ENCODE results near the gene CNTNAP4. TPM values are rescaled to one million over a fixed set of nuclear protein-coding genes. Genes with fewer than 3 reads are reported as not detected.

The CNTNAP4 gene
- total RNA-seq, 1 donor from 2014 or later: 1.2 TPM

DNA sequence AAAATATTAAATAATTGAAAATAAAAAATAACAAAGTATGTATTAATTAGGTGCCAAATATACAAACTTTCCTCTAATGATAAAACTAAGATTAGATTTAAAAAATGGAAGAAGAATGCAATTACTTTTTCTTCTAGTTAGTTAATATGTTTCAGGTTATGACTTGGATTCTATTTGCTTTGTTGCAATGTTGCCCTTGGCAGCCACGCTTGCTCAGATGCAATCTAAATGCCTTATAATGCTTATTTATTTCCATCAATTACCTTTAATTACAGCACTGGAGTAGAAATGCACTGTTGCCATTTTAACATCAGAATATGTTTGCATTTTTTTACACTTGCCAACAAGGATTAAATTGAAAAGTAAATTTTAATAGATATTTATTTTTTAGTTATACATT, 263.9 kb downstream of the CNTNAP4 start:
- TF ChIP-seq, protein P1, sequence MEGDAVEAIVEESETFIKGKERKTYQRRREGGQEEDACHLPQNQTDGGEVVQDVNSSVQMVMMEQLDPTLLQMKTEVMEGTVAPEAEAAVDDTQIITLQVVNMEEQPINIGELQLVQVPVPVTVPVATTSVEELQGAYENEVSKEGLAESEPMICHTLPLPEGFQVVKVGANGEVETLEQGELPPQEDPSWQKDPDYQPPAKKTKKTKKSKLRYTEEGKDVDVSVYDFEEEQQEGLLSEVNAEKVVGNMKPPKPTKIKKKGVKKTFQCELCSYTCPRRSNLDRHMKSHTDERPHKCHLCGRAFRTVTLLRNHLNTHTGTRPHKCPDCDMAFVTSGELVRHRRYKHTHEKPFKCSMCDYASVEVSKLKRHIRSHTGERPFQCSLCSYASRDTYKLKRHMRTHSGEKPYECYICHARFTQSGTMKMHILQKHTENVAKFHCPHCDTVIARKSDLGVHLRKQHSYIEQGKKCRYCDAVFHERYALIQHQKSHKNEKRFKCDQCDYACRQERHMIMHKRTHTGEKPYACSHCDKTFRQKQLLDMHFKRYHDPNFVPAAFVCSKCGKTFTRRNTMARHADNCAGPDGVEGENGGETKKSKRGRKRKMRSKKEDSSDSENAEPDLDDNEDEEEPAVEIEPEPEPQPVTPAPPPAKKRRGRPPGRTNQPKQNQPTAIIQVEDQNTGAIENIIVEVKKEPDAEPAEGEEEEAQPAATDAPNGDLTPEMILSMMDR (IDR thresholded peaks at IDR 0.05; ENCODE audit: partially characterized antibody, unreplicated experiment): no peak
- Mint-ChIP-seq H3K4me1 (ENCODE audit: low read depth, unreplicated experiment) (no peaks in the 10 kb centered on the region), H3K27me3 (ENCODE audit: unreplicated experiment) (peaks cover 2% of the 10 kb centered on the region), H3K9me3 (ENCODE audit: unreplicated experiment) (peaks cover 1% of the 10 kb centered on the region), H3K36me3 (ENCODE audit: unreplicated experiment) (no peaks in the 10 kb centered on the region), H3K27ac (ENCODE audit: unreplicated experiment) (no peak overlapping the region), H3K4me3 (ENCODE audit: unreplicated experiment) (no peak overlapping the region)
- no peak for DNase-seq

DNA sequence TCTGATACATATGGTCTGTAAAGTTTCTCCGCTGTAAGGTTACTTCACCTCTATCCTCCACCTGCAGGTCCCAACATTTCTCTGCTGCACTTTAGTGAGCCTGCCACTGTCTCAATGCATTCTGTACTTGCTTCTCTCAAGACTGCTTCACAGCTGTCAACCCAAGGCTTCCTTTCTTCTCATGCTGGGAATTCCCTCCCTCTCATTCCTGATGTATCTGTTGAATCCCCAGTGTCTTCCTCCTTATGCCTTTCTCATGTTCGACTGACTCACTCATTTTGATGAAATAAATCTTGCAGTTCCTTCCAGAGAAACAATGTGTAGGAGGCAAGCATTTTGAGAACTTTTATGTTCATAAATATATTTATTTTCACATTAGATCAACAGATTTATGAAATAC, 288.3 kb downstream of the CNTNAP4 start:
- H3K4me3 Mint-ChIP-seq (ENCODE audit: unreplicated experiment): no peak overlapping the region
- no peak for DNase-seq
- H3K27ac Mint-ChIP-seq (ENCODE audit: unreplicated experiment): no peak overlapping the region
- no peaks in the 10 kb centered on the region for H3K36me3 Mint-ChIP-seq (ENCODE audit: unreplicated experiment)
- no peaks in the 10 kb centered on the region for H3K27me3 Mint-ChIP-seq (ENCODE audit: unreplicated experiment)
- H3K4me1 Mint-ChIP-seq (ENCODE audit: low read depth, unreplicated experiment): peaks cover 3% of the 10 kb centered on the region
- no peaks in the 10 kb centered on the region for H3K9me3 Mint-ChIP-seq (ENCODE audit: unreplicated experiment)
- TF ChIP-seq, protein P1 (IDR thresholded peaks at IDR 0.05; ENCODE audit: partially characterized antibody, unreplicated experiment): no peak

DNA sequence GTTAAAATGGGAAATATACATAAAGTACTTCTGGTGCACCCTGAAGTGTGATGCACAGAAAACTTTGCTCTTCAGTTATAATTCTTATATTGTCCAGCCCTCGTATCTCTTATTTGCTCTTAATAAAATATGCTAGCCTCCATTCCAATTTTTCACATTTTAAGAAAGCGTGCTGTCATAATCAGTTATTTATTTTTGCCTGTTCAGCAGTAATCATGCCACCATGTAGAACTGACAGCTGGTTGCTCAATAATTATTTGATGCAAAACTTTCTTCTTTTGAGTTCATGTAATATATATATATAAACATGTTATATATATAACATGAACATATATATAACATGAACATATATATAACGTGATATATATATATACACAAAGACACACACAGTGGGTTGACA, 294.6 kb downstream of the CNTNAP4 start:
- Mint-ChIP-seq H3K36me3 (ENCODE audit: unreplicated experiment) (no peaks in the 10 kb centered on the region), H3K9me3 (ENCODE audit: unreplicated experiment) (no peaks in the 10 kb centered on the region), H3K4me3 (ENCODE audit: unreplicated experiment) (no peak overlapping the region), H3K27me3 (ENCODE audit: unreplicated experiment) (no peaks in the 10 kb centered on the region), H3K27ac (ENCODE audit: unreplicated experiment) (no peak overlapping the region), H3K4me1 (ENCODE audit: low read depth, unreplicated experiment) (no peaks in the 10 kb centered on the region)
- TF ChIP-seq, protein P1 (IDR thresholded peaks at IDR 0.05; ENCODE audit: partially characterized antibody, unreplicated experiment): no peak
- no peak for DNase-seq

DNA sequence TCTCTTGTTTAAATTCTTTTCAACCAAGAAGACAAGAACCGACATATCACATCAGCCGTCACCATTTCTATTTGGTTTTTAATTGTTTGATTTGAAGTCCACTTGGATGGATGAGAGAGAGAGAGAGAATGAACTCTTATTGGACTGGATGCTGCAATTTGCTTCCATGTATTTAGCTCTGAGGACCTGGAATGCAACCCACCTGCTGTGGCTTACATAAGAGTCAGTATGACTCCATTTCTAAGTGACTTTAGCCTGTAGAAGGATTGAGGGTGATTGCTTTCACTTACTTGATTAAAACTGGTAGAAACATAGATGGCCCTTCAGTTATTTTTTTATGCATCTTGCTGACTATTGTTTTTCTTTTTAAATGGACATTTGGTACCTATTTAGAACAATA, 296.1 kb downstream of the CNTNAP4 start:
- Mint-ChIP-seq H3K27ac (ENCODE audit: unreplicated experiment) (no peak overlapping the region), H3K4me3 (ENCODE audit: unreplicated experiment) (no peak overlapping the region), H3K36me3 (ENCODE audit: unreplicated experiment) (no peaks in the 10 kb centered on the region), H3K27me3 (ENCODE audit: unreplicated experiment) (no peaks in the 10 kb centered on the region), H3K9me3 (ENCODE audit: unreplicated experiment) (no peaks in the 10 kb centered on the region), H3K4me1 (ENCODE audit: low read depth, unreplicated experiment) (peaks cover 1% of the 10 kb centered on the region)
- TF ChIP-seq, protein P1 (IDR thresholded peaks at IDR 0.05; ENCODE audit: partially characterized antibody, unreplicated experiment): no peak
- no peak for DNase-seq

DNA sequence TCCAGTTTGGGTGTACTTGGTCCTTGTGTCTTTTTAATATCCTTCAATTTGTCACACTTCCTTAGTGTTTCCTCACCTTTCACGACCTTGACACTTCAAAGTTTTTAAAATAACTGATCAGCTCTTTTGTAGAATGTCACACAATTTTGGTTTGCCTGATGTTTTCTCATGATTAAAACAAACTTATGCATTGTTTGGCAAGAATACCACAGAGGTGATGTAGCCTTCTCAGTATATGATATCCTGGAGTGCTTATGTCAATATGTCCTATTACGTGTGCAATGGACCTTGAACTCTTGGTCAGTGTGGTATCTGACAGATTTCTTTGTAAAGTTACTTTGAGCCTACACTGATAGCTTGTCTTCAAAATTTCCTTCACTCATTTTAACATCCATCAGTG, 297.4 kb downstream of the CNTNAP4 start:
- no peak overlapping the region for H3K27ac Mint-ChIP-seq (ENCODE audit: unreplicated experiment)
- TF ChIP-seq, protein P1 (IDR thresholded peaks at IDR 0.05; ENCODE audit: partially characterized antibody, unreplicated experiment): no peak
- no peak overlapping the region for H3K4me3 Mint-ChIP-seq (ENCODE audit: unreplicated experiment)
- DNase-seq: no peak
- no peaks in the 10 kb centered on the region for H3K27me3 Mint-ChIP-seq (ENCODE audit: unreplicated experiment)
- no peaks in the 10 kb centered on the region for H3K36me3 Mint-ChIP-seq (ENCODE audit: unreplicated experiment)
- no peaks in the 10 kb centered on the region for H3K9me3 Mint-ChIP-seq (ENCODE audit: unreplicated experiment)
- peaks cover 1% of the 10 kb centered on the region for H3K4me1 Mint-ChIP-seq (ENCODE audit: low read depth, unreplicated experiment)

Measured in glutamatergic neuron (in vitro differentiated cells).